ENCODE results near the gene MID2. TPM values are rescaled to one million over a fixed set of nuclear protein-coding genes. Genes with fewer than 3 reads are reported as not detected.

Gene MID2
- polyA plus RNA-seq, 3 donors: 0.20 TPM; not detected in 2

DNA sequence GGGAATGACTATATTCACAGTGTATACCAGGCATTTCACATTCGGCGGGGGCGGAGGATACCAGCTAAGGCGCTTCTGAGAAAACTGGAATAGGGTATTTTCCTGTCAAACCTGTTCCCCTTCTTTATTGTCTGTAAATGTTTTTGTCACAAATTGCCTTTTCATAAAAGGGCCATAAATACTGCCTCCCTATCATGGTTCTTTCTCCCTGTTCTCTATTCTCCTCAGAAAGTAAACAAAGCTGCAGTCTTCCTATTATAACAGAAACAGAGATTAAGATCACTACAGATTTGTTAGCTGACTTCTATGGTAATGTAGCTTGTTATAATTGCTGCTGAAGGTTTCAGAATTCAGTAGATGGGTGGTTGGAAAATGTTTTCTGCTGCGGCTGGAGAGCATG is 32.2 kb downstream of the MID2 start:
- Histone ChIP-seq H2AFZ (ENCODE audit: insufficient read depth, low read depth, low read length, poor library complexity, severe bottlenecking) (no peak overlapping the region), H3K36me3 (replicated peaks in 1 of 2; ENCODE audit: control insufficient read depth in 1 of 2, insufficient read depth in 2 of 2, low read length in 2 of 2) (no peaks in the 10 kb centered on the region), H3K27ac (ENCODE audit: low read depth in 1 of 2, low read length in 2 of 2) (no peak overlapping the region), H3K9me3 (replicated peaks in 1 of 2; ENCODE audit: control insufficient read depth in 1 of 2, insufficient read depth in 1 of 2, low read length in 2 of 2) (no peaks in the 10 kb centered on the region), H3K4me2 (replicated peaks; ENCODE audit: extremely low read depth, low read length, poor library complexity, severe bottlenecking) (no peak overlapping the region), H3K4me3 (replicated peaks in 1 of 3; ENCODE audit: low read depth in 2 of 3, low read length in 3 of 3) (no peak overlapping the region), H3K27me3 (ENCODE audit: control insufficient read depth in 2 of 2, insufficient read depth in 2 of 2, low read length in 2 of 2) (peaks cover 3 to 8% of the 10 kb centered on the region in 2 donors), H3K9ac (ENCODE audit: insufficient read depth, low read length, poor library complexity, severe bottlenecking) (no peak overlapping the region), H3K4me1 (ENCODE audit: control insufficient read depth in 1 of 2, insufficient read depth in 2 of 2, low read length in 2 of 2) (no peaks in the 10 kb centered on the region), H3K79me2 (ENCODE audit: insufficient read depth, low read length) (no peaks in the 10 kb centered on the region), H4K20me1 (ENCODE audit: insufficient read depth, low read length) (no peaks in the 10 kb centered on the region)
- WGBS (ENCODE audit: insufficient coverage): no CpG with 5 or more reads among the region's 5 CpGs
- TF ChIP-seq CTCF (IDR thresholded peaks at IDR 0.05): no peak
- intact Hi-C loops (cut with micrococcal nuclease): no loop called here
- no peak for DNase-seq
- Mint-ChIP-seq H3K36me3 (no peaks in the 10 kb centered on the region), H3K9me3 (no peaks in the 10 kb centered on the region), H3K27me3 (ENCODE audit: low read depth in 3 of 3) (peaks cover 2 to 15% (median 11%) of the 10 kb centered on the region in 3 donors), H3K4me1 (no peaks in the 10 kb centered on the region), H3K27ac (no peak overlapping the region), H3K4me3 (no peak overlapping the region)

DNA sequence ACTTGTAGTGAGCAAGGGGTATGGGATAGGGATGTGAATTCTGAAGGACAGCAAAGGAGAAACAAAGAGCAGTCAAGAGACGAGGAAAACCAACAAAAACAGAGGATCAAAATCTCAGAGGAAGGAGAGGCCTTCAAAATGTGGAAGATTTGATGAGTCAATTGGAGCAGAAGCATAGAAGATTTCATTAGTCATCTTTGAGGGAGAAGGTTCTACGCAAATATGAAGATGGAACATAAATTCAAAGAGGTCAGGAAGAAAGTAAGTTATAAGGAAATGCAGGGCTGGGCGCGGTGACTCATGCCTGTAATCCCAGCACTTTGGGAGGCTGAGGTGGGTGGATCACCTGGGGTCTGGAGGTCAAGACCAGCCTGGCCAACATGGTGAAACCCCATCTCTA is 35.4 kb downstream of the MID2 start:
- Histone ChIP-seq H4K20me1 (ENCODE audit: insufficient read depth, low read length) (no peaks in the 10 kb centered on the region), H3K9ac (ENCODE audit: insufficient read depth, low read length, poor library complexity, severe bottlenecking) (no peak overlapping the region), H3K27me3 (ENCODE audit: control insufficient read depth in 2 of 2, insufficient read depth in 2 of 2, low read length in 2 of 2) (peaks cover 0 to 9% of the 10 kb centered on the region in 2 donors), H3K36me3 (replicated peaks in 1 of 2; ENCODE audit: control insufficient read depth in 1 of 2, insufficient read depth in 2 of 2, low read length in 2 of 2) (no peaks in the 10 kb centered on the region), H3K9me3 (replicated peaks in 1 of 2; ENCODE audit: control insufficient read depth in 1 of 2, insufficient read depth in 1 of 2, low read length in 2 of 2) (no peaks in the 10 kb centered on the region), H3K4me3 (replicated peaks in 1 of 3; ENCODE audit: low read depth in 2 of 3, low read length in 3 of 3) (no peak overlapping the region), H3K79me2 (ENCODE audit: insufficient read depth, low read length) (no peaks in the 10 kb centered on the region), H2AFZ (ENCODE audit: insufficient read depth, low read depth, low read length, poor library complexity, severe bottlenecking) (no peak overlapping the region), H3K4me1 (ENCODE audit: control insufficient read depth in 1 of 2, insufficient read depth in 2 of 2, low read length in 2 of 2) (no peaks in the 10 kb centered on the region), H3K4me2 (replicated peaks; ENCODE audit: extremely low read depth, low read length, poor library complexity, severe bottlenecking) (no peak overlapping the region), H3K27ac (ENCODE audit: low read depth in 1 of 2, low read length in 2 of 2) (no peak overlapping the region)
- H3K4me1 Mint-ChIP-seq: no peaks in the 10 kb centered on the region
- intact Hi-C loops (cut with micrococcal nuclease): no loop called here
- no peaks in the 10 kb centered on the region for H3K36me3 Mint-ChIP-seq
- no peak overlapping the region for H3K4me3 Mint-ChIP-seq
- H3K27me3 Mint-ChIP-seq (ENCODE audit: low read depth in 3 of 3): peaks cover 0 to 13% (median 12%) of the 10 kb centered on the region in 3 donors
- DNase-seq: no peak
- TF ChIP-seq CTCF (IDR thresholded peaks at IDR 0.05): no peak
- no peaks in the 10 kb centered on the region for H3K9me3 Mint-ChIP-seq
- WGBS (ENCODE audit: insufficient coverage): 100% methylated on average over 1 of the region's 4 CpGs
- no peak overlapping the region for H3K27ac Mint-ChIP-seq

Measured in CD14-positive monocyte (primary cell).